SKM-1 treated with dmso at 0.1 percent for 144 hours (cell line): Measurements from ENCODE around the gene CYBC1.
A peak's percentile ranks its signal among the peaks of the same experiment; 100 is the strongest.
"Not testable (repeated sequence)": the region's sequence is repeated elsewhere in the genome, so short reads cannot be mapped to it uniquely, and the experiment has no call there.

ENCODE experiments used
- DNase-seq: peaks from one replicate; lab custom pipeline; 2025; ENCODE audit not compliant: unreplicated experiment; lab: John Stamatoyannopoulos, UW

The CYBC1 gene

DNA sequence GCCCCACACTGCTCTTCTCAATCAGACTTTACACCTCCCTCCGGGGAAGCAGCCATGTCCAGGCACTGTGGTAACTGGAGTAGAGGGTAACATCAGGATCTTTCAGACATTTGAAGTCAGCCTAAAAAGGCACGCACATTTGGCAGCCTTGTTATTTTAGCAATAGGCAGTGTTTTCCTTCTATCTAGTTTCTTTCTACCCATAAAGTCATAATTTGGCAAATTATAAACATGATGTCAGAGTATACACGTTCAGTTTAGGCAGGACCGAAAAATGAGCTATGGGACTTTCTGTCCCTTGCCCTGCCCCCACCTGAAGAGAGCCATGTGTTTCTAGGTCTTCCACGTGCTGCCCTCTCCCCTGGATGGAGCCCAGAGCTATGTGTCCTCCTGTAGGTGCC is 29.1 kb upstream of the CYBC1 start:
- no peak for DNase-seq

DNA sequence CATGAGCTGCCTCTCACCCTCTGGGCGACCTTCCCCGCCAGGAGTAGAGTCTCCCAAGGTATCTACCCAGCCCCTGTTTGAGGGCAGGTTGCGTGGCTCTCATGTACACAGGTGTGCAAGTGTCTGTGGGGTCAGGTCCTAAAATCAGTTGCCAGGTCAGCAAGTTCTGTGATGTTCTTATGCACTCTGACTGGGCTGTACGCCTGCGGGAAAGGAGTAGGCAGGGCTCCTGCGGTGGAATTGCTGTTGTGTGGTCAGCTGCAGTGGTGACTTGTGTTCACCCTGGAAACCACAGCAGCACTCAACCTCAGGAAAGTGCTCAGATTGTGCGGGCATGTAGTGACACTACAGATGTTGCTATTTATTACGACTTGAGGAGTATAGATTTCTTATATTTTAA is 27.4 kb upstream of the CYBC1 start:
- no peak for DNase-seq

DNA sequence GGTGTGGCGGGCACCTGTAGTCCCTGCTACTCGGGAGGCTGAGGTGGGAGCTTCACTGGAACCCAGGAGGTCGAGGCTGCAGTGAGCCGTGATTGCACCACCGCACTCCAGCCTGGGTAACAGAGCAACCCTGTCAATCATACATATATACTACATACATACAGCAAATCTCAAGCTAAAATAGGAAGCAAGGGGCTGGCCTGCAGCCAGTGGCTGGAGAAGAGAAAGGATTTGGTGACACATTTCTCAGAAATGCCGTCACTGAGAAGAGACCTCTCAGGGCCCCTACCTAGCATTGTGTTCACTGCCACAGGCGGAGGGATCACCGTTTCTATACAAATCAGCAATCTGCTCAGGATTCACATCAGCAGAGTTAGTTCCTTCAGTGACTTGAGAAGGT is 24.9 kb upstream of the CYBC1 start:
- DNase-seq, result no peak

- DNase-seq, result no peak
Observed at GRCh38 chr17:82474223-82475010, 23.9 kb upstream of the CYBC1 start.

- DNase-seq, result no peak
Observed at GRCh38 chr17:82470065-82470464, 19.5 kb upstream of the CYBC1 start.

DNA sequence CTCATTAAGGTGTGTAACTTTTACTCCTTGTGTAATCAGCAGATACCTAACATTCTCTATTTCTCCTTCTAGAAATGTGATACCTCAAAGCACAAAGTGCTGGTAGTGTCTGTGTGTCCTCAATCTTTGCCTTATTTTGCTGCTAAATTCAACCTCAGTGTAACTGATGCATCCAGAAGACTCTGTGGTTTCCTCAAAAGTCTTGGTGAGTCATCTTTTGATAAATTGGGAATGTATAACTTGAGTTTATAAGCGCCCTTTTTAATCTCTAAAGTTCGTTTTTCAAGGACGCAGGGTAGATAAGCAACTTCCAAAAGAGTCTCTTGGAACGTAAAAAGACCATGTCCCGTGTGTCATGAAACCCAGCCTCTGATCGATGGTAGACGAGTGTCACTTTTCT is 18.1 kb upstream of the CYBC1 start:
- DNase-seq, result no peak

GRCh38 chr17:82465023-82465603 is 14.6 kb upstream of the CYBC1 start:
- DNase-seq, result no peak

- DNase-seq, result no peak
Observed at GRCh38 chr17:82464567-82464929, 14.0 kb upstream of the CYBC1 start.

- DNase-seq, result no peak
Observed at GRCh38 chr17:82463925-82464566, 13.5 kb upstream of the CYBC1 start.

GRCh38 chr17:82463391-82463790 is 12.8 kb upstream of the CYBC1 start:
- DNase-seq, result no peak

DNA sequence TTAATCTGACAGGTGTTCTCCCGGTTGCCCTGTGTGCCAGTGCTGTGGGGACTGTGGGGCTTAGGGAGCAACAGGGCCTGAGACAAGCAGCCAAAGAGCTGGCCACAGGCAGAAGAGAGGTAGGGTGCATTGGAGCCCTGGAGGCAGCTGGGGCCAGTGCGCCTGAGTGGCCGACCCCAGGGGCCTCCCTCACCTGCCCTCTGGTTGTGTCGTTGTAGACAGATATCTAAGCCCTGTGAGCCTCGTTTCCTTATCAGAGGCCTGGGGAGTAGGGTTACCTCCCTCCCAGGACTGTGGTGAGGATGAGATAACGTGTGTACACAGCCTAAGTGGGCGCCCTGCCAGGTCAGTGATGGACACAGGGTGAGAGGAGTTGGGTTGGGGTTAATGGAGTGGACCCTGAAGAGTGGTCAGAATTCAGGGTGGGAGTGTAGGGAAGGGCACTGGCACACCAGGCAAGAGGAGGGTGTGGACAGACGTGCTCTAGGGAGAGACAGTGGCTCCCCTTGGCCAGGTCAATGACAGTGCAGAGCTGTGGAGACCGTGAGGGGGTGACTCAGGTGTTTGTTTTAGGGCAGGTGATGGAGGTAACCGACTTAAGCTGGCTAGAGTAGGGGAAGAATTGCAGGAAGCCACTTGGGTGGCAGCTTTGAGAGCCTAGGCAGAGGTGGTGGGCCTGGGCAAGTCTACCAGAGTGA is 11.4 kb upstream of the CYBC1 start:
- no peak for DNase-seq

- DNase-seq, result not testable (repeated sequence)
Observed at GRCh38 chr17:82459936-82460335, 9.4 kb upstream of the CYBC1 start.

- DNase-seq, result no peak
Observed at GRCh38 chr17:82458885-82459424, 8.4 kb upstream of the CYBC1 start.

- DNase-seq, result peak; percentile 98
Observed at GRCh38 chr17:82458179-82458884, 7.8 kb upstream of the CYBC1 start, which contains the start of gene NARF. NARF (plus strand) TSS chr17:82458741; CDS start chr17:82458804, 63 bp downstream.

DNA sequence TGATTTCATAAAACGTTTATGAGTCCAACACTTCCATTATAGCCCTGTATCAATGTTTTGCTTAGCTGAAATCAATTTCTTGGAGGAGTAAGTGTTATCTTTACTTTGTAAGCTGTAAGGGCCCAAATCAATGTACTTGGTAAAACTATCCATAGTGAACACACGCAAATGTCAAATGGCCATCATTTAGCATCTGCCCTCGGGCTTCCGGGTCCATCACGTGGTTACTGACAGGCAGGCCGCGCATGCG is 7.3 kb upstream of the CYBC1 start:
- no peak for DNase-seq

GRCh38 chr17:82457073-82457928 is 6.7 kb upstream of the CYBC1 start:
- peak; percentile 34 for DNase-seq

DNA sequence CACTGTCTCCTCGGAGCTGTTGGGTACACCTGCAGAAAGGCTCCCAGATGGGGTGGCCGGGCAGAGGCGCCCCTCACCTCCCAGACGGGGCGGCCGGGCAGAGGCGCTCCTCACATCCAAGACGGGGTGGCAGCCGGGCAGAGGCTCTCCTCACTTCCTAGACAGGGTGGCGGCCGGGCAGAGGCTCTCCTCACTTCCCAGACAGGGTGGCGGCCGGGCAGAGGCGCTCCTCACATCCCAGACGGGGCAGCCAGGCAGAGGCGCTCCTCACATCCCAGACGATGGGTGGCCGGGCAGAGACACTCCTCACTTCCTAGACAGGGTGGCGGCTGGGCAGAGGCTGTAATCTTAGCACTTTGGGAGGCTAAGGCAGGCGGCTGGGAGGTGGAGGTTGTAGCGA is 3.2 kb upstream of the CYBC1 start:
- not testable (repeated sequence) for DNase-seq

DNA sequence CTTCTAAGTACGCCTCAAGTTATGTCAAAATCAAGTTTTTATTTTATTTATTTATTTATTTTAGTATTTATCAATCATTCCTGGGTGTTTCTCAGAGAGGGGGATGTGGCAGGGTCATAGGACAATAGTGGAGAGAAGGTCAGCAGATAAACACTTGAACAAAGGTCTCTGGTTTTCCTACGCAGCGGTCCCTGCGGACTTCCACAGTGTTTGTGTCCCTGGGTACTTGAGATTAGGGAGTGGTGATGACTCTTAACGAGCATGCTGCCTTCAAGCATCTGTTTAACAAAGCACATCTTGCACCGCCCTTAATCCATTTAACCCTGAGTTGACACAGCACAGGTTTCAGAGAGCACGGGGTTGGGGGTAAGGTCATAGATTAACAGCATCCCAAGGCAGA is 2.6 kb upstream of the CYBC1 start:
- DNase-seq, result not testable (repeated sequence)

DNA sequence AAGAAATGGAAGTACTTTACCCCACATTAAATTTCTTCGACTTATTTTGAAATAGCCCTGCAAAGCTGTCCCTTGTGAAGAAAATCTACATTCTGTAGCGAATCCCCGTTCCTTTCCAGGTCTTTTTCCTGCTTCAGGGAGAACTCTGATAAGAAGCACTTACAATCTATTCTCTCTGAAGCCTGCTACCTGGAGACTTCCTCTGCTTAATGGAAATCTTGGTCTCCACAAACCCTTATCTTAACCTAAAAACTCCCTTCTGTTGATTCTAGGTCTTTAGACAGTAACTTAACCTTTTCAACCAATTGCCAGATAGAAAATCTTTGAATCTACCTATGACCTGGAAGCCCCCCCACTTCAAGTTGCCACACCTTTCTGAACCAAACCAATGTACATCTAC is 1.6 kb upstream of the CYBC1 start:
- DNase-seq, result no peak

DNA sequence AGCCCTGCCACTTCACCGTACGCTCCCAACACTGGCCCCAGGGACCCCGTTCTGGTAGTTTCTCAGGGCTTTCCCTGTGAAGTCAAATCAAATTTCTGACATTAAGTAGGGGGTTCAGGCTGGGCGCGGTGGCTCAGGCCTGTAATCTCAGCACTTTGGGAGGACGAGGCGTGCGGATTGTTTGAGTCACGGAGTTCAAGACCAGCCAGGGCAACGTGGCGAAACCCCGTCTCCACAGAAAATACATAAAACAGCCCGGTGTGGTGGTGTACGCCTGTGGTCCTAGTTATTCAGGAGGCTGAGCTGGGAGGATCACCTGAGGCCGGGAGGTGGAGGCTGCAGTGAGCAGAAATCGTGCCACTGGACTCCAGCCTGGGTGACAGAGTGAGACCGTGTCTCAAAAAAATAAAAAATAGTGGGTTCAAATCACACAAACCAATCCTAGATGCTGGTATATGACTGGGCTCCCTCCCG is 632 bp downstream of the CYBC1 start:
- DNase-seq, result no peak
